Neutrophil (primary cell): Measurements from ENCODE around the gene OLA1.

Experiments used
- H3K27ac ChIP-seq: fragments of 200-600 bp; sonication (generic); 2 replicates; pipeline ENCODE4 v1.5.1; 2016; ENCODE audit warnings: mild to moderate bottlenecking, moderate library complexity
- H3K27me3 ChIP-seq: fragments of 200-600 bp; sonication (generic); 2 replicates; pipeline ENCODE4 v1.6.0; 2016; ENCODE audit warnings: mild to moderate bottlenecking
- H3K36me3 ChIP-seq: fragments of 200-600 bp; sonication (generic); 2 replicates; pipeline ENCODE4 v1.5.1; 2017
- H3K4me1 ChIP-seq, 2 experiments: fragments of 200-600 bp in 1 of 2; sonication (generic) in 1 of 2; 1 replicate in 1 of 2; 2 replicates in 1 of 2; pipeline versions ENCODE4 v1.5.1 to v1.6.1; 2013 to 2016; ENCODE audit warnings: low read depth in 1 of 2, low read length in 1 of 2, mild to moderate bottlenecking in 1 of 2, moderate library complexity in 1 of 2; ENCODE audit not compliant: control insufficient read depth in 1 of 2, insufficient read depth in 1 of 2
- H3K4me3 ChIP-seq, 2 experiments: fragments of 200-600 bp in 1 of 2; sonication (generic) in 1 of 2; 1 replicate in 1 of 2; 2 replicates in 1 of 2; pipeline ENCODE4 v1.5.1; 2013 to 2016; ENCODE audit warnings: low read depth in 1 of 2, low read length in 1 of 2, mild to moderate bottlenecking in 1 of 2, moderate library complexity in 1 of 2
- H3K9me3 ChIP-seq: fragments of 200-600 bp; sonication (generic); 2 replicates; pipeline ENCODE4 v1.5.1; 2016
- TF ChIP-seq, protein P1 (sequence below): fragments of 200-600 bp; sonication (generic); IDR thresholded peaks from 2 replicates; pipeline ENCODE4 v1.5.1; 2016; ENCODE audit warnings: antibody characterized with exemption

The OLA1 gene

DNA sequence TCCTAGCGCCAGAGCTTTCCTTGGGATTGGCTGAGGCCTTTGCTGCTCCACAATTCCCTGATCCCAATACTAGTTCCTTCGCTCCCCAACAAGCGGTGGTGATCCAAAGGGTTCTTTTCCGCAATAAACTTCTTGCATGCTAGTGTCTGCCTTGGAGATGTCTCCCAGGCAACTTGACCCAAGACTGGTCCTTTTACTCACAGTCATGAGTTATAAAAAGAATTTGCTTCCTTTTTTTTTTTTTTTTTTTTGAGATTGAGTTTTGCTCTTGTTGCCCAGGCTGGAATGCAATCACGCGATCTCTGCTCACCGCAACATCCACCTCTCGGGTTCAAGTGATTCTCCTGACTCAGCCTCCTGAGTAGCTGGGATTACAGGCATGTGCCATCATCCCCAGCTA lies 193.4 kb downstream of the OLA1 start:
- Histone ChIP-seq H3K4me3 (no peak overlapping the region), H3K27me3 (peaks cover 11% of the 10 kb centered on the region), H3K36me3 (no peaks in the 10 kb centered on the region), H3K4me1 (peaks cover 6 to 8% of the 10 kb centered on the region in 2 experiments), H3K27ac (no peak overlapping the region), H3K9me3 (no peaks in the 10 kb centered on the region)
- TF ChIP-seq, protein P1, sequence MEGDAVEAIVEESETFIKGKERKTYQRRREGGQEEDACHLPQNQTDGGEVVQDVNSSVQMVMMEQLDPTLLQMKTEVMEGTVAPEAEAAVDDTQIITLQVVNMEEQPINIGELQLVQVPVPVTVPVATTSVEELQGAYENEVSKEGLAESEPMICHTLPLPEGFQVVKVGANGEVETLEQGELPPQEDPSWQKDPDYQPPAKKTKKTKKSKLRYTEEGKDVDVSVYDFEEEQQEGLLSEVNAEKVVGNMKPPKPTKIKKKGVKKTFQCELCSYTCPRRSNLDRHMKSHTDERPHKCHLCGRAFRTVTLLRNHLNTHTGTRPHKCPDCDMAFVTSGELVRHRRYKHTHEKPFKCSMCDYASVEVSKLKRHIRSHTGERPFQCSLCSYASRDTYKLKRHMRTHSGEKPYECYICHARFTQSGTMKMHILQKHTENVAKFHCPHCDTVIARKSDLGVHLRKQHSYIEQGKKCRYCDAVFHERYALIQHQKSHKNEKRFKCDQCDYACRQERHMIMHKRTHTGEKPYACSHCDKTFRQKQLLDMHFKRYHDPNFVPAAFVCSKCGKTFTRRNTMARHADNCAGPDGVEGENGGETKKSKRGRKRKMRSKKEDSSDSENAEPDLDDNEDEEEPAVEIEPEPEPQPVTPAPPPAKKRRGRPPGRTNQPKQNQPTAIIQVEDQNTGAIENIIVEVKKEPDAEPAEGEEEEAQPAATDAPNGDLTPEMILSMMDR: no peak

DNA sequence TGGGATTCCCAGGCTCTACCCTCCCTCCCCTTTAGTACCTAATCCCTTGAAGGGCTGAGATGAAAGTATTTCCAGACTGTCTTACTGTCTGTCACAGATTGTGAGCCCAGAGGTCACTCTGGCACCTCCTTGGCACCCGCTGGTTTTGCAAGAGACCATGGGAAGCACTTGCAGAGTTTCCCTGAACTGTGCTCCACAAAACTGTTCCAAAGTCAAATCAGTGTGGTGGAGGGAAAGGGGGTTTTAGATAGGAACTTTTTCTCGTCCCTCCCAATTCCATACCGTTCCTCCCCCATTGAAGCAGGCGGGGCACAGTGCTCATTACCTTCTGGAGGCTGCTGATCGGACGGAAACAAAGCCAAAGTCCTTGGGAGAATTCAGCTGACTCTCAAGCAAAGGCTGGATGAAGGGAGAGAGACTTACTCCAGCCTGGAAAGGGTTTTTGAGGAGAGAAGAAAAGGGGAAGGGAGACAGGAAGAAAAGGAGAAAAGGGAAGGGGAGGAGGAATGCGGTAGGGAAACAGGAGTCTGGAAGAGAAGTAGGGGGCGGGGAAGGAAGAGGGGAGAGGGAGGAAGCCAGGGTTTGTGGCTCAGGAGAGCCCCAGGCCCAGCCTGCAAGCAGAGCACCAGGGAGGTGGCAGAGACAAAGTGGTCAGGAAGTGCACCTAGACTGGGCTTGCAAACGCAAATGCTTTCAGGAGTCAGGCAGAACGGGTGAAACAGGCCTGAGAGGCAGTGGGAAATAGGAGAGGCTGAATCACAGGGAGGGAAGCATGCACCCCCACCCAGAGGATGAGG lies 194.8 kb downstream of the OLA1 start:
- Histone ChIP-seq H3K9me3 (no peaks in the 10 kb centered on the region), H3K27me3 (peaks cover 12% of the 10 kb centered on the region), H3K27ac (no peak overlapping the region), H3K4me1 (no peaks in the 10 kb centered on the region), H3K4me3 (no peak overlapping the region), H3K36me3 (no peaks in the 10 kb centered on the region)
- TF ChIP-seq, protein P1: no peak

DNA sequence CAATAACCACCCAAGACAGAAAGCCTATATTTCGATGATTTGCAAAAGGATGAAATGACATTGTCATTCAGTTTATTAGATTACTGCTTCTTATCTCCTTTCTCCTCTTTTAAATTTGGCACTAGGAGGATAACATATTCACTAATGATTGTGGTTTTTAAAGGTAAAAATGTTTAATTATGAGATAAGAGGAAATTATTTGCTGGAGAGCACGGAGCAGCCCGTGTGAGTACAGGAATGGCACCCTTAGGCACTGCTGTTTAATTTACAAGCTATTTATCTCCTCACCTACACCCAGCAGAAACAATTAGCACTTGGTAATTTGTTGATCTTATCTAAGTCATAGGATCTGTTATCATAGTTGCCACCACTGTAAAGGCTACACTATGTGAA lies 195.8 kb downstream of the OLA1 start:
- Histone ChIP-seq H3K27ac (no peak overlapping the region), H3K27me3 (peaks cover 15% of the 10 kb centered on the region), H3K4me3 (no peak overlapping the region), H3K9me3 (no peaks in the 10 kb centered on the region), H3K36me3 (no peaks in the 10 kb centered on the region), H3K4me1 (no peaks in the 10 kb centered on the region)
- TF ChIP-seq, protein P1: no peak

DNA sequence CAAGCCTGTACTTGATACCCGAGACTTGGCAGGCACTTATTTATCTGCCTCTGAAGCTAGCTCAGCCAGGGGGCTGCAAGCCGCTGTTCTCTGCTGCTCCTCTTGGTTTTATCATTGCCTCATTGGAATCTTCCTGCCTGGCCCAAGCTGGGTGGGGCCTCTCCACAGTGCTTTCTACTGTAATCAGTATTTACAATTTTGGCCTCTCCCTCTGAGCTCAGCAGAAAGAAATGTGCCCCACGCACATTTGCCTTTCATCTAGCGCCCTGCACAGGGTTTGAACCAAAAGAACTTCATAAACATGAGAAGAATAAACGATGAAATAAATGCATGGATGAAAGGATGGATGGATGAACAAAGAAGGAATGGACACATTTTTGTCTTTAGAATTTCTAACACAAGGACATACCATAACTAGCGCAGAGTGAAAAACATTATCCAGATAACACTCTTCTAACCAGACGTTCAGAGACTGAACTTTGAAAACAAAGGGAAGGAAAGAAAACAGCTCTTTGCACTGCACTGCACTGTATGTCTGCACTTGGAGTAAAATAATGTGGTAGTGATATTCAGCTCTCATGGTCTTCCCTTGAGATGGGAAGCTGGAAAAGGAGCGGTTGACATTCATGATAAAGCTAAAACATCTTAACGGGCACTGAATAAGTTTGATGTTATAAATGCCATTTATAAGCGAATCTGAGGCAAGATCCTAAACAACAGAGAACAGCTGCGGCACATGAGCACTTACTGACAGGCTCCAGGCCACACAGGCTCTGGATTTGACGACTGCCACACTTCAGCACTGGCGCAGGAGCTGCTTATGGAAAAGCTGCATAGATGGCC lies 196.4 kb downstream of the OLA1 start:
- Histone ChIP-seq H3K4me3 (no peak overlapping the region), H3K27ac (no peak overlapping the region), H3K27me3 (peaks cover 15% of the 10 kb centered on the region), H3K4me1 (no peaks in the 10 kb centered on the region), H3K36me3 (no peaks in the 10 kb centered on the region), H3K9me3 (no peaks in the 10 kb centered on the region)
- TF ChIP-seq, protein P1: no peak

DNA sequence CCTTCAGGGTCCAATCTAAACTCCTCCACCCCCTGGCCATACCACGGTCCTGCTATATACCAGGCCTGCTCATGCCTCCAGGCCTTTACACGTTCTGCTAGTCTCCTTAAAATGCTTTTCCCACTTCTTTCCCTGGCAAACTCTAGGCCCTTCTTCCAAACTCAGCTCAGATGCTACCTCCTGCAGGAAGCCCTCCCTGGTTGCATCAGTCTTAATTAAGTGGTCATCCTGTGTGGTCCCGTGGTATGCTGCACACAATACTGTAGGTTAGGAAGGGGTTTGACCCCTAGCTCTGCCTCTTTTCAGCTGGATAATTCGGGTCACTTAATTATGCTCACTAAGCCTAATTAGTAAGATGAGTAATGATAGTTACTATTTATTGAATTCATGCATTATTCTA lies 197.3 kb downstream of the OLA1 start:
- H3K27me3 ChIP-seq: peaks cover 15% of the 10 kb centered on the region
- TF ChIP-seq, protein P1: no peak
- H3K27ac ChIP-seq: no peak overlapping the region
- H3K9me3 ChIP-seq: no peaks in the 10 kb centered on the region
- H3K36me3 ChIP-seq: no peaks in the 10 kb centered on the region
- no peaks in the 10 kb centered on the region for H3K4me1 ChIP-seq
- no peak overlapping the region for H3K4me3 ChIP-seq
